Esophagus (tissue), 2 donors: ENCODE results near the gene MRPL24. TPM values are rescaled to one million over a fixed set of nuclear protein-coding genes. Genes with fewer than 3 reads are reported as not detected.

ENCODE experiments used
- H3K27ac ChIP-seq, 2 donors: one replicate each; pipeline ENCODE4 v1.5.1; 2013; ENCODE audit warnings: low read depth in 2 of 2, mild to moderate bottlenecking in 2 of 2, inconsistent platforms in 1 of 2, low read length in 1 of 2, moderate library complexity in 1 of 2
- H3K27me3 ChIP-seq, 2 donors: one replicate each; pipeline ENCODE4 v1.6.1; 2013; ENCODE audit warnings: low read length in 2 of 2, control low read depth in 1 of 2, mild to moderate bottlenecking in 1 of 2; ENCODE audit not compliant: insufficient read depth in 2 of 2, control insufficient read depth in 1 of 2
- H3K36me3 ChIP-seq, 2 donors: one replicate each; pipeline ENCODE4 v1.6.1; 2013; ENCODE audit warnings: low read length in 1 of 2; ENCODE audit not compliant: control insufficient read depth in 2 of 2, insufficient read depth in 2 of 2
- H3K4me1 ChIP-seq, 2 donors: one replicate each; pipeline ENCODE4 v1.6.1; 2013; ENCODE audit warnings: low read length in 1 of 2; ENCODE audit not compliant: control insufficient read depth in 2 of 2, insufficient read depth in 2 of 2
- H3K4me3 ChIP-seq, 2 donors: one replicate each; pipeline ENCODE4 v1.5.1; 2013; ENCODE audit warnings: low read length in 2 of 2, mild to moderate bottlenecking in 2 of 2, low read depth in 1 of 2, moderate library complexity in 1 of 2
- H3K9me3 ChIP-seq, 2 donors: one replicate each; pipeline ENCODE4 v1.6.1; 2013; ENCODE audit warnings: mild to moderate bottlenecking in 2 of 2, low read depth in 1 of 2, low read length in 1 of 2, moderate library complexity in 1 of 2; ENCODE audit not compliant: control insufficient read depth in 2 of 2, insufficient read depth in 1 of 2
- WGBS, 2 donors: extraction: QIAGEN DNeasy Blood & Tissue Kit; methylation state at CpG; one replicate each; pipeline ENCODE4 v1.1.7; 2013; 5-methylcytosine and 5-hydroxymethylcytosine counted together
- polyA plus RNA-seq, 2 donors: library from polyadenylated mRNA; stranded (reverse); fragments of 200-250 nt; gene quantifications; one replicate each; pipeline ENCODE4 v1.2.3, GENCODE V29; 2013
- donor health status: healthy with polysubstance abuse.
- donor health status: Bipolar disorder and iron deficiency.

Gene MRPL24
- polyA plus RNA-seq, 2 donors, result 79.3 to 81.0 TPM

GRCh38 chr1:156751451-156751756, 10.5 kb upstream of the MRPL24 start, which contains the start of gene HDGF:
HDGF (minus strand) TSS chr1:156751675; CDS start chr1:156751429, 246 bp downstream.
- H3K27ac ChIP-seq, result peak within 1 kb of the TSS; percentile 96 to 98
- WGBS, 2 donors, result 0% methylated on average over 32 to 48 of the region's 48 CpGs
- H3K36me3 ChIP-seq, result no peaks in the 10 kb centered on the region
- H3K27me3 ChIP-seq, result no peaks in the 10 kb centered on the region
- H3K4me3 ChIP-seq, result peak within 1 kb of the TSS; percentile 95 to 99
- H3K9me3 ChIP-seq, result no peaks in the 10 kb centered on the region
- peaks cover 0 to 18% of the 10 kb centered on the region in 2 donors for H3K4me1 ChIP-seq

GRCh38 chr1:156750711-156751450, 10.0 kb upstream of the MRPL24 start:
- H3K4me3 ChIP-seq, result peak overlapping the region; percentile 95 to 99
- H3K36me3 ChIP-seq, result no peaks in the 10 kb centered on the region
- H3K4me1 ChIP-seq, result peaks cover under 1 to 21% of the 10 kb centered on the region in 2 donors
- H3K27ac ChIP-seq, result peak overlapping the region; percentile 96 to 98
- WGBS, 2 donors, result 1% methylated on average over 57 to 64 of the region's 64 CpGs
- no peaks in the 10 kb centered on the region for H3K9me3 ChIP-seq
- H3K27me3 ChIP-seq, result no peaks in the 10 kb centered on the region

- peaks cover 0 to under 1% of the 10 kb centered on the region in 2 donors for H3K36me3 ChIP-seq
- H3K4me1 ChIP-seq, result peaks cover 3 to 21% of the 10 kb centered on the region in 2 donors
- H3K4me3 ChIP-seq, result peak overlapping the region; percentile 95 to 99
- no peaks in the 10 kb centered on the region for H3K9me3 ChIP-seq
- no peaks in the 10 kb centered on the region for H3K27me3 ChIP-seq
- H3K27ac ChIP-seq, result peak overlapping the region; percentile 96 to 98
- 0 to 5% methylated on average over 5 of the region's 5 CpGs for WGBS, 2 donors
These were observed 9.3 kb upstream of the MRPL24 start for GRCh38 chr1:156750191-156750672.

GRCh38 chr1:156749419-156750118, 8.7 kb upstream of the MRPL24 start:
- Histone ChIP-seq H3K9me3 (no peaks in the 10 kb centered on the region), H3K4me1 (peaks cover 3 to 21% of the 10 kb centered on the region in 2 donors), H3K36me3 (peaks cover 0 to 5% of the 10 kb centered on the region in 2 donors), H3K4me3 (peak overlapping the region; percentile 95 to 99), H3K27me3 (no peaks in the 10 kb centered on the region), H3K27ac (peak overlapping the region; percentile 96 to 98)
- 11 to 12% methylated on average over 8 of the region's 8 CpGs for WGBS, 2 donors

- H3K4me3 ChIP-seq, result peak overlapping the region; percentile 95 to 99
- 2 to 5% methylated on average over 9 of the region's 9 CpGs for whole genome bisulfite sequencing, 2 donors
- H3K36me3 ChIP-seq, result peaks cover 0 to 9% of the 10 kb centered on the region in 2 donors
- H3K27ac ChIP-seq, result peak overlapping the region; percentile 96 to 98
- no peaks in the 10 kb centered on the region for H3K27me3 ChIP-seq
- no peaks in the 10 kb centered on the region for H3K9me3 ChIP-seq
- H3K4me1 ChIP-seq, result peaks cover 3 to 21% of the 10 kb centered on the region in 2 donors
These were observed 8.0 kb upstream of the MRPL24 start for GRCh38 chr1:156748670-156749418.

- Histone ChIP-seq H3K36me3 (peaks cover 0 to 18% of the 10 kb centered on the region in 2 donors), H3K9me3 (no peaks in the 10 kb centered on the region), H3K27me3 (no peaks in the 10 kb centered on the region), H3K4me1 (peaks cover 3 to 21% of the 10 kb centered on the region in 2 donors), H3K27ac (peak overlapping the region; percentile 96 to 98), H3K4me3 (peak overlapping the region; percentile 34 to 99)
- WGBS, 2 donors, result 6% methylated on average over 8 of the region's 8 CpGs
These were observed 7.1 kb upstream of the MRPL24 start for GRCh38 chr1:156747742-156748669.

GRCh38 chr1:156746728-156747631, 6.1 kb upstream of the MRPL24 start:
- H3K9me3 ChIP-seq, result no peaks in the 10 kb centered on the region
- H3K36me3 ChIP-seq, result peaks cover 5 to 19% of the 10 kb centered on the region in 2 donors
- no peaks in the 10 kb centered on the region for H3K27me3 ChIP-seq
- WGBS, 2 donors, result 1 to 3% methylated on average over 21 to 23 of the region's 29 CpGs
- H3K27ac ChIP-seq, result peak overlapping the region; percentile 96 to 98
- H3K4me3 ChIP-seq, result peak overlapping the region; percentile 51 to 99
- peaks cover 3 to 19% of the 10 kb centered on the region in 2 donors for H3K4me1 ChIP-seq

- Histone ChIP-seq H3K4me1 (peaks cover 3 to 19% of the 10 kb centered on the region in 2 donors), H3K27me3 (no peaks in the 10 kb centered on the region), H3K4me3 (peak overlapping the region; percentile 19 to 99), H3K9me3 (no peaks in the 10 kb centered on the region), H3K36me3 (peaks cover 5 to 19% of the 10 kb centered on the region in 2 donors), H3K27ac (peak overlapping the region; percentile 96 to 98)
- 42 to 48% methylated on average over 9 of the region's 9 CpGs for WGBS, 2 donors
These were observed 5.5 kb upstream of the MRPL24 start for GRCh38 chr1:156746406-156746727.
